ENCODE data around the gene ATP5PO. TPM values are rescaled to one million over a fixed set of nuclear protein-coding genes. Genes with fewer than 3 reads are reported as not detected.

Gene ATP5PO
- polyA plus RNA-seq, 1 of the 3 experiments (the other 2 are of a cell fraction), result 148 TPM

DNA sequence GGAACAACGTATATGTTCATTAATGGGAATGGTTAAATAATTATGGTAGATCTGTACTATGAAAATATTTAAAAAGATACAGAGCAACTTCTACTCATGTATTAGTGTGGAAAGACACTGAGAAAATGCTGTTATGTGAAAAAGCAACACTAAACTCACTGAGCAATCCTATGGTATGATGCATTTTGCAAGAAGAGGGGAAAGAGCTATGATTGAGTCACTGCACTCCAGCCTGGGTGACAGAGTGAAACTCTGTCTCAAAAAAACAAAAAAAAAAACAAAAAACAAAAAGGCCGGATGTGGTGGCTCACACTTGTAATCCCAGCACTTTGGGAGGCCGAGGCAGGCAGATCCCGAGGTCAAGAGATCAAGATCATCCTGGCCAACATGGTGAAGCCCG, 44.4 kb downstream of the ATP5PO start:
- Histone ChIP-seq H3K4me2 (no peak overlapping the region), H3K27me3 (ENCODE audit: insufficient read depth) (no peaks in the 10 kb centered on the region), H3K4me3 (ENCODE audit: low read depth in 2 of 2, low read length in 1 of 2) (no peak overlapping the region), H3K36me3 (replicated peaks in 1 of 2; ENCODE audit: control insufficient read depth in 1 of 2, insufficient read depth in 2 of 2, low read length in 1 of 2) (no peaks in the 10 kb centered on the region), H3K79me2 (ENCODE audit: insufficient read depth) (no peaks in the 10 kb centered on the region), H3K9me3 (no peaks in the 10 kb centered on the region), H3K27ac (ENCODE audit: low read depth in 2 of 2, low read length in 1 of 2) (no peak overlapping the region), H2AFZ (ENCODE audit: low read depth) (no peak overlapping the region), H3K9me2 (no peaks in the 10 kb centered on the region), H3F3A (replicated peaks; ENCODE audit: insufficient read depth) (no peaks in the 10 kb centered on the region), H3K4me1 (ENCODE audit: control insufficient read depth in 1 of 2, insufficient read depth in 2 of 2, low read depth in 1 of 2, low read length in 1 of 2) (no peaks in the 10 kb centered on the region), H3K9ac (no peak overlapping the region), H4K20me1 (ENCODE audit: insufficient read depth) (no peaks in the 10 kb centered on the region)
- CTCF ChIA-PET, result no interaction called here
- POLR2A ChIA-PET, result no interaction called here
- WGBS (ENCODE audit: low lambda C conversion rate), result 85% methylated on average over 5 of the region's 5 CpGs
- no peak for DNase-seq
- TF ChIP-seq SIN3A (IDR thresholded peaks at IDR 0.05; ENCODE audit: borderline replicate concordance, low read depth, low read length) (no peak), POLR2AphosphoS5 (IDR thresholded peaks at IDR 0.05; ENCODE audit: low read depth, low read length) (no peak), NFIC (IDR thresholded peaks at IDR 0.05; ENCODE audit: borderline replicate concordance) (no peak), GATA2 (CRISPR knock-in tag; IDR thresholded peaks at IDR 0.05) (no peak), EZH2phosphoT487 (IDR thresholded peaks at IDR 0.05; ENCODE audit: borderline replicate concordance, low read depth) (no peak), JUND (IDR thresholded peaks at IDR 0.05) (no peak)

GRCh38 chr21:33870768-33871167, 44.8 kb downstream of the ATP5PO start:
- Histone ChIP-seq H3K79me2 (ENCODE audit: insufficient read depth) (no peaks in the 10 kb centered on the region), H2AFZ (ENCODE audit: low read depth) (no peak overlapping the region), H3K27ac (ENCODE audit: low read depth in 2 of 2, low read length in 1 of 2) (no peak overlapping the region), H3K9ac (no peak overlapping the region), H3K36me3 (replicated peaks in 1 of 2; ENCODE audit: control insufficient read depth in 1 of 2, insufficient read depth in 2 of 2, low read length in 1 of 2) (no peaks in the 10 kb centered on the region), H3K4me1 (ENCODE audit: control insufficient read depth in 1 of 2, insufficient read depth in 2 of 2, low read depth in 1 of 2, low read length in 1 of 2) (no peaks in the 10 kb centered on the region), H3K9me3 (no peaks in the 10 kb centered on the region), H3K9me2 (no peaks in the 10 kb centered on the region), H3K4me2 (no peak overlapping the region), H4K20me1 (ENCODE audit: insufficient read depth) (no peaks in the 10 kb centered on the region), H3K27me3 (ENCODE audit: insufficient read depth) (no peaks in the 10 kb centered on the region), H3F3A (replicated peaks; ENCODE audit: insufficient read depth) (no peaks in the 10 kb centered on the region), H3K4me3 (ENCODE audit: low read depth in 2 of 2, low read length in 1 of 2) (no peak overlapping the region)
- TF ChIP-seq PBX3 (IDR thresholded peaks at IDR 0.05) (no peak), IRF3 (IDR thresholded peaks at IDR 0.05; ENCODE audit: low read depth, low read length) (no peak), GABPA (IDR thresholded peaks at IDR 0.05; ENCODE audit: low read depth) (no peak), NRF1 (IDR thresholded peaks at IDR 0.05; ENCODE audit: low read depth, low read length) (no peak), CHD2 (IDR thresholded peaks at IDR 0.05; ENCODE audit: low read length, partially characterized antibody) (no peak), GATA2 (CRISPR knock-in tag; IDR thresholded peaks at IDR 0.05) (no peak)
- ChIA-PET POLR2A (no interaction called here), CTCF (no interaction called here)
- no peak for DNase-seq
- 61% methylated on average over 4 of the region's 4 CpGs for WGBS (ENCODE audit: low lambda C conversion rate)

GRCh38 chr21:33869873-33870272, 45.7 kb downstream of the ATP5PO start:
- H3K9me2 ChIP-seq, result no peaks in the 10 kb centered on the region
- H3K4me2 ChIP-seq, result no peak overlapping the region
- no peaks in the 10 kb centered on the region for H3K36me3 ChIP-seq (replicated peaks in 1 of 2; ENCODE audit: control insufficient read depth in 1 of 2, insufficient read depth in 2 of 2, low read length in 1 of 2)
- H3K9ac ChIP-seq, result no peak overlapping the region
- no peak overlapping the region for H3K4me3 ChIP-seq (ENCODE audit: low read depth in 2 of 2, low read length in 1 of 2)
- POLR2A ChIA-PET, result no interaction called here
- DNase-seq, result no peak
- no peaks in the 10 kb centered on the region for H3K9me3 ChIP-seq
- H3F3A ChIP-seq (replicated peaks; ENCODE audit: insufficient read depth), result no peaks in the 10 kb centered on the region
- CTCF ChIA-PET, result no interaction called here
- H4K20me1 ChIP-seq (ENCODE audit: insufficient read depth), result no peaks in the 10 kb centered on the region
- no peak overlapping the region for H3K27ac ChIP-seq (ENCODE audit: low read depth in 2 of 2, low read length in 1 of 2)
- no peaks in the 10 kb centered on the region for H3K4me1 ChIP-seq (ENCODE audit: control insufficient read depth in 1 of 2, insufficient read depth in 2 of 2, low read depth in 1 of 2, low read length in 1 of 2)
- H2AFZ ChIP-seq (ENCODE audit: low read depth), result no peak overlapping the region
- H3K27me3 ChIP-seq (ENCODE audit: insufficient read depth), result no peaks in the 10 kb centered on the region
- no peaks in the 10 kb centered on the region for H3K79me2 ChIP-seq (ENCODE audit: insufficient read depth)
- TF ChIP-seq POLR2AphosphoS5 (IDR thresholded peaks at IDR 0.05; ENCODE audit: low read depth, low read length) (no peak), JUND (IDR thresholded peaks at IDR 0.05) (no peak), RCOR1 (IDR thresholded peaks at IDR 0.05; ENCODE audit: low read length) (no peak), IRF3 (IDR thresholded peaks at IDR 0.05; ENCODE audit: low read depth, low read length) (no peak), ZBTB33 (IDR thresholded peaks at IDR 0.05; ENCODE audit: borderline replicate concordance, low read depth) (no peak), TEAD4 (IDR thresholded peaks at IDR 0.05; ENCODE audit: borderline replicate concordance, insufficient read depth) (no peak), FOSL2 (IDR thresholded peaks at IDR 0.05; ENCODE audit: borderline replicate concordance, low read depth) (no peak)
- TF ChIP-seq, protein P1, sequence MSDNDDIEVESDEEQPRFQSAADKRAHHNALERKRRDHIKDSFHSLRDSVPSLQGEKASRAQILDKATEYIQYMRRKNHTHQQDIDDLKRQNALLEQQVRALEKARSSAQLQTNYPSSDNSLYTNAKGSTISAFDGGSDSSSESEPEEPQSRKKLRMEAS (IDR thresholded peaks at IDR 0.05; ENCODE audit: low read depth), result no peak

All from SK-N-SH (cell line).